Stimulated activated CD8-positive, alpha-beta memory T cell treated with anti-CD3 and anti-CD28 coated beads, Interleukin-2, amount 100 ng/mL, for 48 hours (primary cell): ENCODE results near the gene VARS2.
"Not testable (repeated sequence)": the region's sequence is repeated elsewhere in the genome, so short reads cannot be mapped to it uniquely, and the experiment has no call there.

Experiments used
- DNase-seq, 2 donors: peaks; one replicate each; pipeline ENCODE4 v3.0.0-alpha.2; 2020; ENCODE audit warnings: low read depth in 2 of 2

The VARS2 gene

GRCh38 chr6:30962716-30963115 lies 48.7 kb downstream of the VARS2 start:
- no peak for DNase-seq

- DNase-seq: no peak
These were observed 49.6 kb downstream of the VARS2 start for GRCh38 chr6:30963641-30964040.

- no peak for DNase-seq
These were observed 50.0 kb downstream of the VARS2 start for GRCh38 chr6:30964075-30964474.

GRCh38 chr6:30965140-30965601 lies 51.1 kb downstream of the VARS2 start:
- no peak for DNase-seq

- no peak for DNase-seq
These were observed 52.1 kb downstream of the VARS2 start for GRCh38 chr6:30966154-30966553.

- not testable (repeated sequence) for DNase-seq
These were observed 55.1 kb downstream of the VARS2 start for GRCh38 chr6:30969171-30969570.

GRCh38 chr6:30970946-30971345 lies 56.9 kb downstream of the VARS2 start:
- DNase-seq: no peak

- no peak for DNase-seq
These were observed 58.8 kb downstream of the VARS2 start for GRCh38 chr6:30972816-30973215.

- DNase-seq: no peak
These were observed 60.6 kb downstream of the VARS2 start for GRCh38 chr6:30974490-30975252.
